Ishikawa (cell line): ENCODE data around the gene FREM3.

ENCODE experiments used
- CEBPB ChIP-seq: IDR thresholded peaks from 2 replicates; pipeline ENCODE4 v1.6.1; 2012
- CREB1 ChIP-seq: IDR thresholded peaks from 2 replicates; pipeline ENCODE4 v1.6.1; 2012; ENCODE audit warnings: low read depth
- EGR1 ChIP-seq: IDR thresholded peaks from 2 replicates; pipeline ENCODE4 v1.6.1; 2012
- EP300 ChIP-seq: IDR thresholded peaks from 2 replicates; pipeline ENCODE4 v1.6.1; 2012; ENCODE audit warnings: borderline replicate concordance
- FOXM1 ChIP-seq: IDR thresholded peaks from 2 replicates; pipeline ENCODE4 v1.6.1; 2012; ENCODE audit warnings: low read depth, borderline replicate concordance
- NFIC ChIP-seq: IDR thresholded peaks from 2 replicates; pipeline ENCODE4 v1.6.1; 2012
- RAD21 ChIP-seq: IDR thresholded peaks from 2 replicates; pipeline ENCODE4 v1.6.1; 2012; ENCODE audit warnings: low read depth
- TAF1 ChIP-seq: IDR thresholded peaks from 2 replicates; pipeline ENCODE4 v1.6.1; 2012; ENCODE audit warnings: low read depth, mild to moderate bottlenecking
- TCF12 ChIP-seq: IDR thresholded peaks from 2 replicates; pipeline ENCODE4 v1.6.1; 2012; ENCODE audit warnings: low read depth
- TEAD4 ChIP-seq: IDR thresholded peaks from 2 replicates; pipeline ENCODE4 v1.6.1; 2012
- YY1 ChIP-seq: IDR thresholded peaks from 2 replicates; pipeline ENCODE4 v1.6.1; 2012; ENCODE audit warnings: low read depth
- ZBTB7A ChIP-seq: IDR thresholded peaks from 2 replicates; pipeline ENCODE4 v1.6.1; 2012; ENCODE audit warnings: low read depth
- TF ChIP-seq, protein P1 (sequence below): IDR thresholded peaks from 2 replicates; pipeline ENCODE4 v1.6.1; 2012; ENCODE audit warnings: low read depth, mild to moderate bottlenecking
- TF ChIP-seq, protein P2 (sequence below): IDR thresholded peaks from 2 replicates; pipeline ENCODE4 v1.6.1; 2012

DNA sequence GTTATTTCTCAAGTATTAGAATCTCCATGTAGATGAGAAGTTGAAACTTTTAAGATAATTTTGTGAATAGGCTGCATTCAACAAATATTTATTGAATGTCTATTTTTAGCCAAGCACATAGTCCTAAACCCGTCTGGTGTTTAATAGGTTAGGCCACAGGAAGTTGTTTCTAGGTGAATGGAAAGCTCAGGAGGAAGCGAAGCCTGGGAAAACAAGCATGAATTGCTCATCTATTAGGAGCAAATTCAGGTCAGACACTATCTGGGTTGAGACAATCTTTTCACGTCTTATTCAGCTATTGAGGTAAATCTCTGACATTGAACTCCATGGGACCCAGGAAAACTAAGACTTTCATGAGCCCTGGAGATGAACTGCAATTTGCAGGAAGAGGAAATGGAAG is 43.1 kb upstream of the FREM3 start:
- TF ChIP-seq, protein P1, sequence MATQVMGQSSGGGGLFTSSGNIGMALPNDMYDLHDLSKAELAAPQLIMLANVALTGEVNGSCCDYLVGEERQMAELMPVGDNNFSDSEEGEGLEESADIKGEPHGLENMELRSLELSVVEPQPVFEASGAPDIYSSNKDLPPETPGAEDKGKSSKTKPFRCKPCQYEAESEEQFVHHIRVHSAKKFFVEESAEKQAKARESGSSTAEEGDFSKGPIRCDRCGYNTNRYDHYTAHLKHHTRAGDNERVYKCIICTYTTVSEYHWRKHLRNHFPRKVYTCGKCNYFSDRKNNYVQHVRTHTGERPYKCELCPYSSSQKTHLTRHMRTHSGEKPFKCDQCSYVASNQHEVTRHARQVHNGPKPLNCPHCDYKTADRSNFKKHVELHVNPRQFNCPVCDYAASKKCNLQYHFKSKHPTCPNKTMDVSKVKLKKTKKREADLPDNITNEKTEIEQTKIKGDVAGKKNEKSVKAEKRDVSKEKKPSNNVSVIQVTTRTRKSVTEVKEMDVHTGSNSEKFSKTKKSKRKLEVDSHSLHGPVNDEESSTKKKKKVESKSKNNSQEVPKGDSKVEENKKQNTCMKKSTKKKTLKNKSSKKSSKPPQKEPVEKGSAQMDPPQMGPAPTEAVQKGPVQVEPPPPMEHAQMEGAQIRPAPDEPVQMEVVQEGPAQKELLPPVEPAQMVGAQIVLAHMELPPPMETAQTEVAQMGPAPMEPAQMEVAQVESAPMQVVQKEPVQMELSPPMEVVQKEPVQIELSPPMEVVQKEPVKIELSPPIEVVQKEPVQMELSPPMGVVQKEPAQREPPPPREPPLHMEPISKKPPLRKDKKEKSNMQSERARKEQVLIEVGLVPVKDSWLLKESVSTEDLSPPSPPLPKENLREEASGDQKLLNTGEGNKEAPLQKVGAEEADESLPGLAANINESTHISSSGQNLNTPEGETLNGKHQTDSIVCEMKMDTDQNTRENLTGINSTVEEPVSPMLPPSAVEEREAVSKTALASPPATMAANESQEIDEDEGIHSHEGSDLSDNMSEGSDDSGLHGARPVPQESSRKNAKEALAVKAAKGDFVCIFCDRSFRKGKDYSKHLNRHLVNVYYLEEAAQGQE, result no peak
- TF ChIP-seq NFIC (no peak), RAD21 (no peak), CEBPB (no peak), YY1 (no peak), EP300 (no peak), TCF12 (no peak), CREB1 (no peak), TAF1 (no peak), TEAD4 (no peak), ZBTB7A (no peak), FOXM1 (no peak), EGR1 (no peak)
- TF ChIP-seq, protein P2, sequence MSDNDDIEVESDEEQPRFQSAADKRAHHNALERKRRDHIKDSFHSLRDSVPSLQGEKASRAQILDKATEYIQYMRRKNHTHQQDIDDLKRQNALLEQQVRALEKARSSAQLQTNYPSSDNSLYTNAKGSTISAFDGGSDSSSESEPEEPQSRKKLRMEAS, result no peak
